Liver (tissue), 3 donors: ENCODE data around the gene TTLL4.

ENCODE experiments used
- CTCF ChIP-seq: fragments of 150-350 bp; IDR thresholded peaks from 2 replicates; pipeline ENCODE4 v1.5.1; 2017; ENCODE audit warnings: improper control_type of control experiment, low read depth, low read length; ENCODE audit not compliant: missing input control
- FOXA1 ChIP-seq: IDR thresholded peaks from 2 replicates; pipeline ENCODE4 v1.6.1; 2016; ENCODE audit warnings: antibody characterized with exemption
- JUND ChIP-seq, 2 donors: IDR thresholded peaks; 2 replicates each; pipeline ENCODE4 v1.6.1; 2016; ENCODE audit warnings: antibody characterized with exemption in 2 of 2
- NR2F2 ChIP-seq: IDR thresholded peaks from 2 replicates; pipeline ENCODE4 v1.6.1; 2016; ENCODE audit warnings: antibody characterized with exemption
- REST ChIP-seq: IDR thresholded peaks from 2 replicates; pipeline ENCODE4 v1.6.1; 2016; ENCODE audit warnings: antibody characterized with exemption, mild to moderate bottlenecking
- TAF1 ChIP-seq: conservative IDR thresholded peaks from 2 replicates; pipeline ENCODE4 v1.6.1; 2016; ENCODE audit warnings: antibody characterized with exemption, mild to moderate bottlenecking
- YY1 ChIP-seq: IDR thresholded peaks from 2 replicates; pipeline ENCODE4 v1.6.1; 2016; ENCODE audit warnings: antibody characterized with exemption, mild to moderate bottlenecking
- ZBTB33 ChIP-seq: IDR thresholded peaks from 2 replicates; pipeline ENCODE4 v1.6.1; 2016; ENCODE audit warnings: antibody characterized with exemption
- donor health status: healthy.
- donor health status: healthy.

GRCh38 chr2:218746960-218747359 lies 36.3 kb downstream of the TTLL4 start:
- TF ChIP-seq REST (no peak), CTCF (no peak), YY1 (no peak), TAF1 (no peak), JUND (IDR thresholded peaks at IDR 0.05) (no peak), FOXA1 (no peak), ZBTB33 (no peak), NR2F2 (no peak)
